Measurements from ENCODE around the gene IL15RA. TPM values are rescaled to one million over a fixed set of nuclear protein-coding genes. Genes with fewer than 3 reads are reported as not detected.

The IL15RA gene, protein sequence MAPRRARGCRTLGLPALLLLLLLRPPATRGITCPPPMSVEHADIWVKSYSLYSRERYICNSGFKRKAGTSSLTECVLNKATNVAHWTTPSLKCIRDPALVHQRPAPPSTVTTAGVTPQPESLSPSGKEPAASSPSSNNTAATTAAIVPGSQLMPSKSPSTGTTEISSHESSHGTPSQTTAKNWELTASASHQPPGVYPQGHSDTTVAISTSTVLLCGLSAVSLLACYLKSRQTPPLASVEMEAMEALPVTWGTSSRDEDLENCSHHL
- 1.8 to 3.2 TPM (median 2.3 TPM) in 5 replicates for total RNA-seq (2022; extraction: Qiagen RNA extraction)

DNA sequence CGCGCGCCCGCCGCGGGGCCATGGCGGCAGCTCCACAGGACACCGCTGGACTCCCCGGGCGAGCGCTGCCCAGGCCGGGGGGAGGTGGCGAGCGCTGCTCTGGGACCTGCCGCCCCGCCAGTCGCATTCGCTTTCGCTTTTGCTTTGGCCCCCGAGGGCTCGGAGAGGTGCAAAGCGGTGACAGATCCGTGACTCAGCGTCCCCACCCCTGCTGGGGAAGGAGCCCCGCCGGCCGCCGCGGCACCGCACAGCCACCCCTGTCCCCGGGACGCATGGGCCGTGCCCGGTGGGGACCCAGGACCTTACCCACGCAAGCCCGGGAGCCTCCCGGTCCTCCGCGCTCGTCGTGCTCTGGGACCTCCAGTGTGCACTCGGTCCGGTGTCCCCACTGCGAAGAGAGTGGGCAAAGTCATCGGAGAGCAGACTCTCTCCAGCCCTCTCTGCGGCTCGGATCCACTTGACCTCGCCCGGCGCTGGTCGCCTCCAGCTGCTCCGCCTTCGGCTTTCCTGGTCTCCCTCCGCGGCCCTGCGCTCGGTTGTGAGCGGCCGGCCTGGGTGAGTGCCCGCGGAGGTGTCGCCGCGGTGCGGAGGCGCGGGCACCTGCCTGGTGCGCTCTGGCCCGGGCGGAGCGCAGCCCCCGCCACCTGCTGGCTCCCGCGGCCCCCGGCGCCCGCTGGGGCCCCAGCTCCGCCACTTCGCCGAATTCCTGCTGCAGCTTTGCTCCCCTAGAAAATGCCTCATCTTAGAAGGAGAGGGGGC is at the start of gene IL15RA:
TSS of gene IL15RA (minus strand) at position 73 of the 759 bp plus-strand sequence. CDS start at position 22, 51 bp downstream.

Other genes starting within 250 kb of the IL15RA start
- 188 to 274 TPM (median 193 TPM) in 5 replicates for gene GDI2, start 164.1 kb downstream of the IL15RA start, total RNA-seq (2022; extraction: Qiagen RNA extraction)
- gene ANKRD16, start 87.7 kb downstream of the IL15RA start, total RNA-seq (2022; extraction: Qiagen RNA extraction) = 8.0 to 11.7 TPM (median 11.4 TPM) in 5 replicates
- gene FBH1, start 87.3 kb downstream of the IL15RA start, total RNA-seq (2022; extraction: Qiagen RNA extraction) = 30.1 to 40.3 TPM (median 38.9 TPM) in 5 replicates
- gene IL2RA, start 84.8 kb upstream of the IL15RA start, total RNA-seq (2022; extraction: Qiagen RNA extraction) = not detected in 5 replicates
- gene RBM17, start 111.5 kb upstream of the IL15RA start, total RNA-seq (2022; extraction: Qiagen RNA extraction) = 102 to 109 TPM (median 105 TPM) in 5 replicates
- 115 to 140 TPM (median 134 TPM) in 5 replicates for gene PFKFB3, start 225.4 kb upstream of the IL15RA start, total RNA-seq (2022; extraction: Qiagen RNA extraction)

Data from A549 treated with AZD2906 at 1 μM for 4 hours (cell line).